Tibial artery (tissue), 4 donors: ENCODE data around the gene FAM200B.
A peak's percentile ranks its signal among the peaks of the same experiment; 100 is the strongest.

Experiments
- DNase-seq, 2 donors: peaks; one replicate each; pipeline ENCODE4 v3.0.0-alpha.2; 2019
- H3K27ac ChIP-seq, 2 donors: fragments of 200-600 bp; sonication (generic) in 1 of 2; 1 replicate in 1 of 2; 2 replicates in 1 of 2; pipeline ENCODE4 v1.5.1; 2018 to 2019; ENCODE audit warnings: mild to moderate bottlenecking in 1 of 2
- H3K27me3 ChIP-seq, 2 donors: fragments of 200-600 bp; sonication (generic) in 1 of 2; one replicate each; pipeline versions ENCODE4 v1.5.1 to v1.6.0; 2016 to 2019
- H3K36me3 ChIP-seq, 3 donors: fragments of 200-600 bp; sonication (generic) in 2 of 3; one replicate each; pipeline ENCODE4 v1.5.1; 2016 to 2019; ENCODE audit warnings: mild to moderate bottlenecking in 2 of 3
- H3K4me1 ChIP-seq, 4 donors: fragments of 200-600 bp; sonication (generic) in 2 of 4; 1 replicate in 3 of 4; 2 replicates in 1 of 4; pipeline ENCODE4 v1.5.1; 2016 to 2019
- H3K4me3 ChIP-seq, 2 donors: fragments of 200-600 bp; sonication (generic) in 1 of 2; 1 replicate in 1 of 2; 2 replicates in 1 of 2; pipeline ENCODE4 v1.5.1; 2018 to 2019; ENCODE audit warnings: mild to moderate bottlenecking in 2 of 2
- H3K9me3 ChIP-seq, 3 donors: fragments of 200-600 bp; sonication (generic) in 1 of 3; one replicate each; pipeline ENCODE4 v1.5.1; 2016 to 2019
- intact Hi-C: fragments of 100-400 bp; cut with DNase I; formaldehyde crosslinking; loops from one replicate; pipeline ENCODE4 v1.15.0; 2023; ENCODE audit warnings: low total_unique reads
- TF ChIP-seq, protein P1 (sequence below), 2 experiments: fragments of 200-600 bp in 1 of 2; fragments of 450-650 bp in 1 of 2; IDR thresholded peaks; one replicate each; pipeline ENCODE4 v1.5.1; 2017 to 2019; ENCODE audit warnings: antibody characterized with exemption in 2 of 2, mild to moderate bottlenecking in 1 of 2, moderate library complexity in 1 of 2

Gene FAM200B

DNA sequence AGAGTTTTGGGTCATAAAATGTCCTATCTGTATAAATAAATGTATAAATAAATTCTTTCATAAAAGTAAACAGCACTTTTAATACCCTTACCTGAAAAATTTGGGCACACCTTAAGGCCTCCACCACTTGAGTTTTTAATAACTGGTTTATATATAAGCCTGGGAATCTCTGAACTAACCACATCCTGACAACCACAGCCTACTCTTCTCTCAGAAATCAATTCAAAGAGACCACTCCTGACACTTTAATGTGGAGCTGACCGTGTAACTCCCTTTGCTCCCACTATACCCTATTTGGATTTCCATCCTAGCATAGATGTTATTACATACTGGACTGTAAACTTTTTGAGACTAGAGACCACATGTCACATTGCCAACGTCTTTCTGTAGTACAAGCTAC is 30.0 kb upstream of the FAM200B start:
- Histone ChIP-seq H3K27me3 (no peaks in the 10 kb centered on the region), H3K4me1 (peaks cover 0 to 79% (median 40%) of the 10 kb centered on the region in 4 donors), H3K36me3 (no peaks in the 10 kb centered on the region), H3K9me3 (no peaks in the 10 kb centered on the region), H3K27ac (peak overlapping the region; percentile 98 to 99), H3K4me3 (peak overlapping the region in 1 of 2 donors; percentile 15)
- TF ChIP-seq, protein P1, sequence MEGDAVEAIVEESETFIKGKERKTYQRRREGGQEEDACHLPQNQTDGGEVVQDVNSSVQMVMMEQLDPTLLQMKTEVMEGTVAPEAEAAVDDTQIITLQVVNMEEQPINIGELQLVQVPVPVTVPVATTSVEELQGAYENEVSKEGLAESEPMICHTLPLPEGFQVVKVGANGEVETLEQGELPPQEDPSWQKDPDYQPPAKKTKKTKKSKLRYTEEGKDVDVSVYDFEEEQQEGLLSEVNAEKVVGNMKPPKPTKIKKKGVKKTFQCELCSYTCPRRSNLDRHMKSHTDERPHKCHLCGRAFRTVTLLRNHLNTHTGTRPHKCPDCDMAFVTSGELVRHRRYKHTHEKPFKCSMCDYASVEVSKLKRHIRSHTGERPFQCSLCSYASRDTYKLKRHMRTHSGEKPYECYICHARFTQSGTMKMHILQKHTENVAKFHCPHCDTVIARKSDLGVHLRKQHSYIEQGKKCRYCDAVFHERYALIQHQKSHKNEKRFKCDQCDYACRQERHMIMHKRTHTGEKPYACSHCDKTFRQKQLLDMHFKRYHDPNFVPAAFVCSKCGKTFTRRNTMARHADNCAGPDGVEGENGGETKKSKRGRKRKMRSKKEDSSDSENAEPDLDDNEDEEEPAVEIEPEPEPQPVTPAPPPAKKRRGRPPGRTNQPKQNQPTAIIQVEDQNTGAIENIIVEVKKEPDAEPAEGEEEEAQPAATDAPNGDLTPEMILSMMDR (IDR thresholded peaks at IDR 0.05): no peak
- intact Hi-C loops: no loop called here
- no peak for DNase-seq

DNA sequence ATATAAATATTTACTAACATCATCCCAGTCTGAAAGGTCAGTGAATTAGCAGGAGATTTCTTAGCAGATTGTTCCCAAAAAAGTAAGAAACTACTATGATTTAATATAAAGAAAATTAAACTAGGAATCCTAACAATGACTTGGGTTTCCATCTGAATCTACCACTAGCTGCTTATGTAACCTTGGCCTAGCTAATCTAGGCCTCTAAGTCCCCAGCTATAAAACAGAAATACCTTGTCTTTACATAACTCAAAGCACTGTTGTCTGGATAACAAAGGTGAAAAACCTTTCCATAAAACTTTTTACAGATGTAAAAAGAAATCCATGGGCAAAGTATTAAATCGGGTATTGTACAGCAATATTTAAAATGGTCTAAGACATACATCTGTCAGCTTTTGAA is 29.4 kb upstream of the FAM200B start:
- DNase-seq: no peak
- intact Hi-C loops: no loop called here
- no peaks in the 10 kb centered on the region for H3K9me3 ChIP-seq
- no peaks in the 10 kb centered on the region for H3K27me3 ChIP-seq
- peaks cover 0 to 82% (median 40%) of the 10 kb centered on the region in 4 donors for H3K4me1 ChIP-seq
- peak overlapping the region; percentile 98 to 99 for H3K27ac ChIP-seq
- TF ChIP-seq, protein P1 (IDR thresholded peaks at IDR 0.05): no peak
- peak overlapping the region in 1 of 2 donors; percentile 90 for H3K4me3 ChIP-seq
- H3K36me3 ChIP-seq: no peaks in the 10 kb centered on the region

DNA sequence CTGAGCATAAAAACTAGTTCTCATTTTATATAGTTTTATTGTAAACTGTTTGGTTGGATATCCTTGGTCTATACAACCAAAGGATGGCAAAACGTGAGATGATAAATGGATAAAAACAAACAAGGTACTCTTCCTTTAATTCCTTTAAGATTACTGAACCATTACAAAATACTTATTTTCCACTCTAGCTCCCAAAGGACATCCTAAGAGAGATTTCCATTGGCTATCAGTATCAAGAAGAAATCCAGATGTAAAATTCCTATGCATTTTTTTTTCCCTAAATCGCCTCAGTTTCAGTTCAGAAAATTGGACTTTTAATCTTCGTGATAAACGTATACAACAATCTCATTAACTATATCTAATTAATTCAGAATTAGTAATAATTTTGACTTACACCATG is 28.8 kb upstream of the FAM200B start:
- Histone ChIP-seq H3K9me3 (no peaks in the 10 kb centered on the region), H3K4me3 (peak overlapping the region; percentile 67 to 90), H3K4me1 (peaks cover 0 to 82% (median 37%) of the 10 kb centered on the region in 4 donors), H3K27ac (peak overlapping the region; percentile 98 to 99), H3K27me3 (no peaks in the 10 kb centered on the region), H3K36me3 (no peaks in the 10 kb centered on the region)
- intact Hi-C loops: no loop called here
- no peak for DNase-seq
- TF ChIP-seq, protein P1 (IDR thresholded peaks at IDR 0.05): no peak

DNA sequence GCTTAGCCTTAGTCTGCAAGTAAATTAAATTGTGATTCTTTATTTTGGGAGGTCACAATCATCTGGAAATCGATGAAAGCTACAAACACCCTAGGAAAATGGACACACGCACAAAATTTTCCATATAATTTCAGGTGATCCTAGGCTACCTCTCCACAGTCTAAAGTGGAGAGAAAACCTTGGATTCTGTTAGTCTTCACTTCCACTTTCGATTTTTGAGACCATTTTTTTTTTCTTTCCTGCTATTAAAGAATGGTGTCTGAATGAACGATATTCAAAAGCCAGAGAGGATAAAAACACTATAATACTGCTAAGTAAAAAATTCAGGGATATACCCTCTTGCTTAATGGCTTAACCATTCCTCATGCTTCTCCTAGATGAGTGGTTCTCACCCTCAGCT is 28.2 kb upstream of the FAM200B start:
- Histone ChIP-seq H3K4me1 (peaks cover 0 to 80% (median 32%) of the 10 kb centered on the region in 4 donors), H3K9me3 (no peaks in the 10 kb centered on the region), H3K4me3 (peak overlapping the region; percentile 67 to 90), H3K27me3 (no peaks in the 10 kb centered on the region), H3K27ac (peak overlapping the region; percentile 98 to 99), H3K36me3 (no peaks in the 10 kb centered on the region)
- intact Hi-C loops: no loop called here
- no peak for DNase-seq
- TF ChIP-seq, protein P1 (IDR thresholded peaks at IDR 0.05): no peak

DNA sequence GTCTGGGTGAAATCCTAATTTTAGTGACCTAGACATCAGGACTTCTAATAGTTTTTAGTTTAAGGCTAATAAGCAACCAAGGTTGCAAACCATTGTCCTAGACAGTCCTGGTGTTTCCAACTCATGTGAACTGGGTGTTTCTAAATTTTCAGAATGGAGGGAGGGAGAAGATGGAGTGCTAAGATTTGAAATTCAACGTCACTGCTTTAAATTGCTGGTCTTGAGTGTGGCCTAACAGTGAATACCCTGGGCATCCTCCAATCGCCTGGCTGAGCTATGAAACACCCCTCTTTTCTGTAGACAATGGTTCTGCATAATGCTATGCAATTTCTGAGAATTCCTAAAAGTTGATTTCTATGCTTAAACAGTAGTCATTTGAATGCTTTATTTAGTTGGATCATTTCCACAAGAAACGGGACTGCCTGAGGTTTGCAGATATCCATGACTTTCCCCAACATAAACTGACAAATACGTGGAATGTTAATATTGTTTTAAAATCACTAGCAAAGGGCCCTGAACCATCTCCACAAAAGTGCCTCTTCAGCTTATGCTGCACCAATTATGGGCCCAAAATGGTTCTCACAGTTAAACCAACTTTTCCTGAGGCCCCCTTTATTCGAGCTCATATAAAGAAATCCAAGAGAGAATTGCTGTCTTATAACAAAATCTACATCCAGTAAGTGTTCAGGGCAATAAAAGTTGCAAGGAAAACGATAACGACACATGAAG is 27.6 kb upstream of the FAM200B start:
- Histone ChIP-seq H3K9me3 (no peaks in the 10 kb centered on the region), H3K4me3 (peak overlapping the region; percentile 67 to 90), H3K36me3 (no peaks in the 10 kb centered on the region), H3K4me1 (peaks cover 0 to 74% (median 26%) of the 10 kb centered on the region in 4 donors), H3K27ac (peak overlapping the region; percentile 98 to 99), H3K27me3 (no peaks in the 10 kb centered on the region)
- intact Hi-C loops: loop anchor here (2.0 kb wide), 1 partner anchor 175 kb away; no protein-coding TSS in a partner anchor
- DNase-seq: no peak
- TF ChIP-seq, protein P1 (IDR thresholded peaks at IDR 0.05): no peak
